GM19467 (cell line): ENCODE measurements around the gene PPIH.
A peak's percentile ranks its signal among the peaks of the same experiment; 100 is the strongest.
"Not testable (repeated sequence)": the region's sequence is repeated elsewhere in the genome, so short reads cannot be mapped to it uniquely, and the experiment has no call there.

Source experiments
- ATAC-seq: cut with Tn5 transposase; IDR thresholded peaks from one replicate; pipeline ENCODE4 v1.9.1; 2021; ENCODE audit warnings: mild to moderate bottlenecking, moderate library complexity; ENCODE audit not compliant: unreplicated experiment

PPIH gene

DNA sequence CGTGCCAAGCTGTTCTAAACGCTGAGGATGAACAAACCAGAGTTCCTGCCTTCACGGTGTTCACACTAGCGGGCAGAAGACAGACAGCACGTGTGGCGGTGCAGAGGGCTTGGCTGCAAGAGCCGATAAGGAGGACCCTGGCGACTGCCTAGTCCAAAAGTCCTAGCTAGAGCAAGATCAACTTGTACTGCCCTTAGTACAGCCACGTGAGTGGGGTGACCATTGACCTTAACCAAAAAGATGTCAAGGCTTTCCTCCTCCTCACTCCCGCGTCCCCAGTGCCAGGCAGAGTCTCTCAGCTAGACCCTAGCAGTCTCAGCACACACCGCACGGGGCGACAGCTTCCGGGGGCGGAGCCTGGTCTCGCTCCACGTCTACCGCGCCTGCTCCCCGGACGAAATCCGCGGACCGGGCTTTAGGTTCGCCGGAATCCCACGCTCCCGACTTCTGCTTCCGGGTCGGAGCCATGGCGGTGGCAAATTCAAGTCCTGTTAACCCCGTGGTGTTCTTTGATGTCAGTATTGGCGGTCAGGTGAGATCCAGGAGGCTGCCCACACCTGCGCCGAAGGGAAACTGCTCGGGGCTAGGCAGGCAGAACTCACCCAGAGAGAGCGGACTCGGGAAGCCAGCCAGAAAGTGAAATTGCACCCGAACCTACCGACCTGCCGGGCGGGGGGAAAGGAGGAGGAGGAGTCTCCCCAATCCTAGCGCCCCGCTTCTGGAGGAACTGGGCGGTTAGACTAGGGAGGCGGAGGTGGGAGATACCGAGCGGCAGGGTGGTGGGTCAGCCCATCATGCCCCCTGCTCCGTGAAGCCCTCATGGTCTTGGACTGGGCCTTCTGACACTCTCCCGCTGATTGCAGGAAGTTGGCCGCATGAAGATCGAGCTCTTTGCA, at the start of gene PPIH:
Gene PPIH (plus strand): TSS at position 443 of the 896 bp plus-strand sequence. CDS start 24 bp downstream, at position 467.
- ATAC-seq: peak; percentile 96

DNA sequence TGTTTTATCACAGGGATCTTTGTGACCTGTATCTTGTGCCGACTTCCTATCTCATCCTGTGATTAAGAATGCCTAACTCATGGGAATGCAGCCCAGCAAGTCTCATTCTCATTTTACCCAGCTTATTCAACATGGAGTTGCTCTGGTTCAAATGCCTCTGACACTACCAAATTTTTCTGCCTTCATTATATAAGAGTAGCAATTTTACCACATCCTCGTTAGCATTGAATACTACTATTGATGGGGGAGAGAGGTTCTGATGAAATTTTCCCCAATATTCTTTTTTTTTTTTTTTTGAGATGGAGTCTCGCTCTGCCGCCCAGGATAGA, 44.5 kb upstream of the PPIH start:
- no peak for ATAC-seq

DNA sequence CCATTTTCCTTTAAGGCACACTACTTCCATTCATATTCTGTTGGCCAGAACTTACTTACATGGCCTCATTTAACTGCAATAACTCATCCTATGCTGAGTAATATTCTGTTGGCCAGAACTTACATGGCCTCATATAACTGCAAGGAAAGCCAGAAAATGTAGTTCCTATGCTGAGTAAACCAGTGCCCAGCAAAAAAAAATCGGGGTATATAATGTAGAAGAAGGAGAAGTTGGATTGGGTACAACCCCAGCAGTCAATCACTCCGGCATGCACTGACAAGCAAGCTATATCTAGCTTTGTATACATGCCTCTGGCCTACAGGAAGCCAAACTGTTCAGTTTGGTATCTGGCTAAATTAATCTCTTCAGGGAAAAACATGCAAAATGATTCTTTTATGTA, 39.4 kb upstream of the PPIH start:
- ATAC-seq: no peak

DNA sequence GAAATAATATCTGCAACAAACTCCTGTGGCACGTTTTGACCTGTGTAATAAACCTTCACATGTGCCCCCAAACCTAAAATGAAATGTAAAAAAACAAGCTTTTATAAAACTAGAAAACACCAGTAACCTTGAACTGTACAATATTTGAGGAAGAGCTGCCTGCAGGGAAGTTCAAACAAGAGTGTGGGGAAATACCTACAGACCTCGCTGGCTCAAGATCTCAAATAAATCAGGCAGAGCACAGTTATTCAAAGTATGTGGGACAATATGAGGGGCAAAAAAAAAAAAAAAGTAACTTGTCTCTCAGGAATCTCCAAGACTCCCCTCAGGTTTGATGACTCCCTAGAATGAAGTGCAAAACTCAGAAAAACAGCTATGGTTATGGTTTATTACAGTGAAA, 37.9 kb upstream of the PPIH start:
- ATAC-seq: no peak

DNA sequence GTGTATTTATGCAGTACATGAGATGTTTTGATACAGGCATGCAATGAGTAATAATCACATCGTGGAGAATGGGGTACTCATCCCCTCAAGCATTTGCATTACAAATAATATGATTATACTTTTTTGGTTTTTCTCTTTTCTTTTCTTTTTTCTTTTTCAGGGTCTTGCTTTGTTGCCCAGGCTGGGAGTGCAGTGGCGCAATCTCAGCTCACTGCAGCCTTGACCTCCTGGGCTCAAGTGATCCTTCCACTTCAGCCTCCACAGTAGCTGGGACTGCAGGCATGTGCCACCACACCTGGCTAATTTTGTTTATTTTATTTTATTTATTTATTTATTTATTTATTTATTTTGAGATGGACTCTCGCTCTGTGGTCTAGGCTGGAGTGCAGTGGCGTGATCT, 37.0 kb upstream of the PPIH start:
- not testable (repeated sequence) for ATAC-seq

DNA sequence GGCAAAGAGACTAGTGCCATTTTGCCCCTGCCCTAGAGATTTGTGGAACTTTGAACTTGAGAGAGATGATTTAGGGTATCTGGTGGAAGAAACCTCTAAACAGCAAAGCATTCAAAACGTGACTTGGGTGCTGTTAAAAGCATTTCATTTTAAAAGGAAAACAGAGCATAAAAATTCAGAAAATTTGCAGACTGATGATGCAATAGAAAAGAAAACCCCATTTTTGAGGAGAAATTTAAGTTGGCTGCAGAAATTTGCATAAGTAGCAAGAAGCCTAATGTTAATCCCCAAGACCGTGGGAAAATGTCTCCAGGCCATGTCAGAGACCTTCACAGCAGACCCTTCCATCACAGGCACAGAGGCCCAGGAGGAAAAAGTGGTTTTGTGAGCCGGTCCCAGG, 31.0 kb upstream of the PPIH start:
- ATAC-seq: not testable (repeated sequence)

DNA sequence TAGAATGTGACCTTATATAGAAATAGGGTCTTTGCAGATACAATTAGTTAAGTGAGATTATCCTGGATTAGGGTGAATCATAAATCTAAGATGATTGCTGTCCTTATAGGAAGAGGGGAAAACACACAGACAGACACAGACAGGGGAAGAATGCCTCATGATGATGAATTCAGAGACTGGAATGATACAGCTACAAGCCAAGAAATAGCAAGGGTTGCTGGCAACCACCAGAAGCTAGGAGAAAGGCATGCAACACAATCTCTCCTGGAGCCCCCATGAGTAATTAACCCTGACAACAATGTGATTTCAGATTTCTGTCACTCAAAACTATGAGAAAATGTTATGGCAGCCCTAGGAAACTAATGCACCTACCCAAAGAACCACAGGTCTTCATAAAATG, 19.1 kb upstream of the PPIH start:
- ATAC-seq: no peak

DNA sequence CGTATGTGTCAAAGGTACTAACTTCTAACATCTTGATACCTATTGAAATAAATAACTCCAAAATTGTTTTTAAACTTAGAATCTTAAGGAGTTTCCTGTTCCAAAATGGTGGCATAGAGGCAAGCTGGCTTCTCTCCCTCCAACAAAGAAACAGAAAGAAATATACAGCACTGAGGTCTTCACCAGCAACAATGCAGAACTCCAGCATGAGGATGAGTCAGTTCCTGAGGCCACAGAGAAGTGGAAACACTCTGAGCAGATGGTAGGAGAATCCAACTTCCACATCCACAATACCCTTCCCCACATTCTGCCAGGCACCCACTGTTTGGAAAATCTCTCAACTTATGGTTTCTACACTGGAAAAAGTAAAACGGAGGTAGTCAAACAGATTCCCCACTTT, 12.2 kb upstream of the PPIH start:
- ATAC-seq: no peak

DNA sequence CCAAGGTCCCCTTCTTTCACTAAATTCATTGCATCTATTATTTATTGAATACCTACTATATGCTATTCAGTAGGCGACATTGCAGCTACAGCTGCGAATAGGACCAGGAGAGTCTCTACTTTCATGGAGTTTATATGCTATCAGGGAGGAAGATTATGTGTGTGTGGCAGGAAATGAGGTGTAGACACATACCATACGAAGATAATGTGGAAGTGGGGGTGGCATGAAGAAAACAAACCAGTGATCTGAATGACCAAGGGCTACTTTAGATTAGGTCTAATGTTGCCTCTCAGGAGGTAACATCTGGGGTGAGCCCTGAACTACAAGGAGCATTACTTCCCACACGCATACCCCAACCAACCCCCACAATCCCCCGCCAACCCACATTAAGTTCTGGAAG, 1.0 kb upstream of the PPIH start:
- ATAC-seq: no peak

DNA sequence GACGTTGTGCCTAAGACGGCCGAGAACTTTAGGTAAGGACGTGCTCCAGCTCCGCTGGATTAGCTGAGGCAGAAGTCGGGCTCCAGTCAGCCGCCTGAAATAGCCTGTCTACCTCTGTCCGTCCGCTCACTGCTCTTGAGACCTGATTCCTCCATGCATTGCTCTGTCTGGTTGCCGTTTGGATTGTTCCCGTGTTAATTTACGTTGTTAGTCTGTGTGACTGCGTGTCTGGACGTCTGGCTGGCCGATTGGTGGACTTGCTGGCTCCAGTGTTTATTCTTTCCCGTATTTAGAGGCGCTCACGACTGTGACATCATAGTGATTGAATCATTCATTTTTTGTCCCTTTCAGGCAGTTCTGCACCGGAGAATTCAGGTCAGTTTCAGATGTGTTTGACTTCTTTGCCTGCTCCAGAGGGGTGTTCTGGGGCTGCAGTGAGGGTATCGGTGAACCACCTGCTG, 684 bp downstream of the PPIH start:
- ATAC-seq: no peak

DNA sequence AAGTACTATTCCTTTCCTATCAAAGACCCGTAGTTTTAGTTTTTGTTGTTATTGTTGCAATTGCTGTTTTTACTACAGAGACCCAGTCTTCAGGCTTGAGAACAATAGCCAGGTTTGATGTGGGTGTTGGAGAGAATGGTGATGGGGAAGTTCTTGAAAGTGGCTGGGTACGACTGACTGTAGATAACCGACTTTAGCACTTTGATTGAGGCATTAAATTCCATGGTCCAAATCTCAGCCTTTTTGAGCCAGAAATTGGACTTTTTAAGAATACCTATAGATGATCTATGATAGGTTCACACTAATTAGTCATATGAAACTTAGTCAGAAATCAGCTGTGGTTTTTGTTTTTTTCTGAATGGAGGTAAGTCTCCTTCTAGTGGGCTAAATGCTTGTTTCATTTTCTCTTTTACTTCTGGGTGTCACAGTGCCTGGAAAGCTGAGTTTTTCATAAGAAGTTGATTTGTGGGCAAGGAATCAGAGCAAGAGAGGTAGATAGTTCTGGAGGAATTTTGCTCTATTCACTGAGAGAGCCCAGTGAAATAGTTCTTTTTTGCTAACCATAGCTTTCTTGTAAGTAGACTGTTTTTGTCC, 2.8 kb downstream of the PPIH start:
- ATAC-seq: no peak

DNA sequence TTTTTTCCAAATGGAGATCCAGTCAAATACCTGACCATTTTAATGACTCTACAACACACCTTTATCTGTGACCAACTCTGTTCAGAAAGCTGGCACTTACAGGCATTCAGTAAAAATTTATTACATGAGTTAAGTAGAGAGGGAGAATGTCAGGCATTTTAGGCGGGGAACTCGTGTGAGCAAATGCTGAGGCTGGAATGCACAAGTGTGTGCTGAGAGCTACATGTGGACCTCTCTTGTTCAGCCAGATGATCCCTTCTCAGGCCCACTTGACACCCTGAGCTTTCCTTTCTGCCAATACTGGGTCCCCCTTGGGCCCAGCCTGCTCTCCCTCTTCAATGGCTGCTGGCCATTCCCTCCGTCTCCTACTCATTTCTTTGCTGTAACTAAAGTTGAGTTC, 11.7 kb downstream of the PPIH start:
- no peak for ATAC-seq

DNA sequence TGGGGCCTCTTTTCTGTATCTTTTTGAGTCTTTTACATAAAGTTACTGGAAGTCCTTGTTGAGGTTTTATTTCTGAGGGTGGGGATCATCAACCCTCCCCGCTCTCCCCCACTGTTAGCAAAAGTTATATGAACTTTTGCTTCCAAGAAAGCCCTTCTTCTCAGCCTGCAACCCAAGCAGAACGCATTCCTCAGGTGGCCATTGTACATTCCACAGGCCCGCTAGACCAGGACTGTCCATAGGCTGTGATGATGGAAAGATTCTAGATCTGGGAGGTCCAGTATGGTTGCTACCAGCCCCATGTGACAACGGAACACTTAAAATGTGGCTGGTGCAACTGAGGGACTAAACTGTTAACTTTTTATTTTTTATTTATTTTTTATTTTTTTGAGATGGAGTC, 12.2 kb downstream of the PPIH start:
- no peak for ATAC-seq

DNA sequence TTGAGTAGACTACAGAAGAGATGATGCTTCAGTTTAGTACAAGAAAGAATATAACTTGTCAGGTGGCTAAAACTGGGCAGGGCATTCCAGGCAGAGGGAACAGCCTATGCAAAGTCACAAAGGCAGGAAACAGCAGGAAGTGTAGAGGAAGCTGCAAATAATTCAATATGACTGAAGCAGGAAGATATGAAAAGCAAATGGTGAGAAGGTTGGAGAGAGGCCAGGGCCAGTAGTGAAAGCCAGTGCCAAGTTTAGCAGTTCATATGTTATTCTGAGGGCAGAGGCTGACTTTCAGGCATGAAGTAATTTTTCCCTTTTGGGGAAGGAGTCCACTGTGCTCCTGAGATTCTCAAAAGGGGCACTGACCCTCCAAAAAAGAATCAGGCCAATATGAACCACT, 16.0 kb downstream of the PPIH start:
- no peak for ATAC-seq

DNA sequence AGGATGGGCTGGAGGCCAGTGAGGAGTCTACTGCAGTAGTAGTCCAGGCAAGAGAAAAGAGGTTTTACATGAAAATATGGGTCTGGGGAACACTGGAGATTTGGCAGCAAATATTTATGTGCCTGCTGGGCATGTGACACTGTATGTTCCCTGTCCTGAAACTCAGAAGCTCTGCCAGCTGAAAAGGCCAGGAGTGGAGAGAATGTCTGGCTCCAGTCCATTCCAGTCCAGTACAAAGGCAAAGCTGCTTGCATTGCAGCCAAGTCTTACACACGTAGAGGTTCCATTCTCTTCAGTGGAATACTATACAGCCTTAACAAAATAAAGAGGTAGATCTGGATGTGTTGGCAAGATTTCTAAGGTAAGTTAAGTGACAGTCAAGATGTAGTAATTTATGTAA, 16.5 kb downstream of the PPIH start:
- no peak for ATAC-seq

DNA sequence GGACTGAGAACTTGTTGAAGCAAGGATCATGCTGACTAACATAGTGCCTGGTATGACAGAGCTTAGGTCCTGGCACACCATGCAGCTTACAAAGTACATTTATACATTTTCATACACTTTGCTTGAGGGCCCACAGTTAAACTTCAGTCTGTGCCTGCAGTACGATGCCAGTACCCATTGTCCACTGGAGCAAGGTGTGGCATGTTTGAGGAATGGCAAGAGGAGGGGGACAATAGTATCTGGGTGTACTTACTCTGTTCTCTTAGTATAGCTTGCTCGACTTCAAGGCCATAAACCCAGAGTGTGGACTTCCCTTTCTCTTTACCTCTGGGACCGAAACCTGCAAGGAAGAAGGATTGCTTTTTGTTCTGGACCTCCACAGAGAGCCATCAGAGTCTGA, 17.2 kb downstream of the PPIH start:
- ATAC-seq: no peak

DNA sequence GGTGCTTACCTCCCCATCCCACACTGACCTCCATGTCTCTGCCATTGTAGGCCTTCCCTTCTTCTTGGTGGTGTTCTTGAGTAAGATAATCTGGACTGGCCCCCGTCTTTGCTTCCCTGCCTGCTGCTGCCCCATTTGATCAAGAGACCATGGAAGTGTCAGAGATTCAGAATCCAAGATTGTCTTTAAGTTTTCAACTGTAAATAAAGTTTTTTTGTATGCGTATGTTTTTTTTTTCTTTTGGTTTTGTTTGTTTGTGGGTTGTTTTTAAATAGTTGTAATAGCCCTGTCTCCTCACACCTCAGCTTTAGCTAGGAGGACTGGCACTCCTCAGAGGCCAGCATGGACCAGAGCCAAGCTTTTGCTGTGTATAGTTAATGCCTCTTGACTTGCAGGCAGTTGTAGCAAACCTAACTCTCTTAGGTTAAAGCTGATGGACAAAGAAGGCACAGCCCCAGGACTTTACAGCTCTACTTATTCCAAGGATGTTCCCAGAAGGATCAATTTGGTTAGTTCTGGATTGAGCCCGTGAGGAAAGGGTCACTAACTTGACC, 18.4 kb downstream of the PPIH start:
- no peak for ATAC-seq

DNA sequence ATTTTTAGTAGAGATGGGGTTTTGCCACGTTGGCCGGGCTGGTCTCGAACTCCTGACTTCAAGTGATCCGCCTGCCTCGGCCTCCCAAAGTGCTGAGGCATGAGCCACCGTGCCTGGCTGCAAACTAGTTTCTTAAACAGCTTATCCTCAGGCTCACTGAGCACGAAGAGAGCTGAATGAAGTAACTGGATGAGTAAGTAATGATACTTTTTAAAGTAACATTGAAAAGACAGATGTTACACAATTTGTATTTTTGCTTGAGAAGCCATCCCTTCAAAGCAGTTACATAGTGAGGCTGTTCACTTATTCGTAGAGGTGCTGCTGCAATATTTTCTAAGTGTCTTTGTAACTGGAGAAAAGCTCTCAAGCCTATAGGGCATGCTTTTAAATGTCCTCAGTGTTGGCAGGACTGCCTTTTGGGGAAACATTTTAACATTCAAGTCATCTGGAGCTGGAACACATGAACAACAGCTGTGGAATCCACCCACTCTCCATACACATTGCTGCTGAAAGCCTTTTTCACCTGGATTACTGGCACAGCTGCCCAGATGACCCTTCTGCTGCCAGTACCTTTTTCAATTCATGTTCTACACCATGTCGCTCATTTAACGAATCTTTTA, 21.3 kb downstream of the PPIH start:
- no peak for ATAC-seq

DNA sequence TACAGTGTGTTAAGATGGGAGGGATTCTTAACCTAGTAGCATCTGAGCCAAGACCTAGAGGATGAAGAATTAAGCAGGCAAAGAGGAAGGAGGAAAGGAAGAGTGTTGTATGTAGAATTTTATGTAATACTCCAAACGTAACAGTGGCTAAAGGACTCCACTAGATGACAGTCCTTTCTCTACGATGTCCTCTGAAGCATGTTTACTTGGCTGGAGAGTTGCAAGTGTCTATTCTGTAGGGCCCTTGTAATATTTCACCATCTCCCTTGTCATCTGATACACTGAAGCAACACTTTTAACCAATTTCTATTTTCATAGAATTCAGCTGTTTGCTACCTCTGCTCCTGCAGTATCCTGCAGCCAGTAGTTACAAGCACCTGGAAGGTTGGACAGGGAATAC, 21.8 kb downstream of the PPIH start:
- no peak for ATAC-seq

DNA sequence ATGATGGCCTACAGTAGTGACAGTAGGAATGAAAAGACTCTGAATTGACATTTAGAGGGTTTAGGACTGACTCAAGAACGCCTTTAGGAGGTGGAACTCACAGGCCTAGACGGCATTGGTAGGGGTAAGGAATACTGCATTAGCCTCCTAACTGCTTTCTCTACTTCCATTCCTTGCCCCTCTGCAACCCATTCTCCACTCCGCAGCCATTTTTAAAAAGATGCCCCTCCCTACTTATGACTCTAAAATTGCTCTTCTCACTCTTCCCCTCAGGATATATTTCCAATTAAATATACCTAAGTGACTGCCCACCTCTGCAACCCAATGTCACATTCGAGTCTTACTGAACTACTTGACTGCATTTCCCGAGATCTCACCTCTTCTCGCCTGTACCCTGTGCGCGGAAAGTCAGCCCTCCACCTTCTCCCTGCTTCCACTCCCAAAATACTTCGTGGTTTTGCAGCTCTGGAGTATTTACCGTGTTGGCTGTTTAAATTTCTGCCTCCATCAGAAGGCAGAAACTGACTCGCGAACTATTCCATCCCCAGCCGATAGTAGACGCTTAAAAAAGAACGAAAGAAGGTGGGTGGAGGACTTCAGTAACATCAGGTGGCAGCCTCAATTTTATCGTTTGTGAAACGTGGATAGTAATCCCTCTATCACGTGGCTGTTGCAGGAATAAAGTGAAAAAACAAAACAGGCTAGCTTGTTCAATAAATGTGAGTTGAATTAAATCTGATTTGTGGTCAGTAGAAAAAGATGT, 22.9 kb downstream of the PPIH start:
- ATAC-seq: no peak
